Posterior cingulate gyrus (tissue), 11 donors: Measurements from ENCODE around the gene CPA5.

Experiments used
- DNase-seq, 10 donors: peaks; one replicate each; pipeline versions ENCODE4 v3.0.0 to v3.0.0-alpha.2; 2020 to 2021; ENCODE audit warnings: mixed read lengths in 3 of 10
- intact Hi-C: fragments of 100-400 bp; cut with DNase I; formaldehyde crosslinking; loops from one replicate; pipeline ENCODE4 v1.15.1; 2023

Gene CPA5

DNA sequence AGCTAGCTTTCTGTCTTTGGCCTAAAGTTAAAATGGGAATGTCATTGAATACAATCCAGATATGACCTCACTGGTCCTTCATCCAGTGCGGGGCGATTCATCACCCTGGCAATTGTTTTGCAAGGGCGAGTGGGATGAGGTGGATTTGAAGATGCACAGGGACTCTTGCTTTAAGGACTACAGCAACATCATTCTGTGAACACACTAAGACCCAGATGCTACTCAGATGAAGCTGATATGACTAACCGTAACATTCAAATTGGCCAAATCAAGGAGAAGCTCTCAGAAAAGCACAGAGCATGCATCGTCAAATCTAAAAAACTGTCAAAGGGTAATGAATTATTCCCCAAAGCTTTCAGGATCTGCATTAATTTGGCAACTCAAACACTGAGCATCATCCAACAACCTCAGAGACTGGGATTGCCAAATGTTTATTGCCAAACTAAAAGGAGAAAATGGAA lies 48.5 kb downstream of the CPA5 start:
- DNase-seq, result peak in 1 of 10 donors; percentile 63
- intact Hi-C loops, result no loop called here

DNA sequence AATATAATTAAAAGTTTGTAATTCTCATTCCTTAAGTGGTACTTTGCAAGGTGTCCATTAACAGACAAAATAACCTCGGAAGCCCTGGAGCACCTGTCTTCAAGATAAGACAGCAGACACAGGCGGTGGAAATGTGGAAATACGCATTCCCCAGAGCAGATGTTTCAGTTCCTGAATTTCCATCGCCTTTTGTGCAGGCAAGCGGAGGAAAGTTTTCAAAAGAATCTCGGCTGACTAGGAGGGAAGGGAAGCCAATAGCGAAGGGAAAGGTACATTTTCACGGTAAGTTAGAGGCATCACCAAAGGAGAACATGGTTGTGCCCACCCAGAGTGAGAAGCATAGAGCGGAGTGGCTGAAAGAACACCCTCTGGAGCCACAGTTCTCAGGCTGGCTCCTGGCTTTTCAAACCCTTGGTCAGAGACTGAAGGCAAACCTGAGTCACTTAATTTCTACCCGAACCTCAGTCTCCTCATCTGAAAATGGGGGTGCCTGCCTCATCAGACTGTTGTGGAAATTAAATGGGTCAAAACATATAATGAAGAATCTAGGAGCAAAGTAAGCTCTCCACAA lies 49.3 kb downstream of the CPA5 start:
- intact Hi-C loops, result no loop called here

DNA sequence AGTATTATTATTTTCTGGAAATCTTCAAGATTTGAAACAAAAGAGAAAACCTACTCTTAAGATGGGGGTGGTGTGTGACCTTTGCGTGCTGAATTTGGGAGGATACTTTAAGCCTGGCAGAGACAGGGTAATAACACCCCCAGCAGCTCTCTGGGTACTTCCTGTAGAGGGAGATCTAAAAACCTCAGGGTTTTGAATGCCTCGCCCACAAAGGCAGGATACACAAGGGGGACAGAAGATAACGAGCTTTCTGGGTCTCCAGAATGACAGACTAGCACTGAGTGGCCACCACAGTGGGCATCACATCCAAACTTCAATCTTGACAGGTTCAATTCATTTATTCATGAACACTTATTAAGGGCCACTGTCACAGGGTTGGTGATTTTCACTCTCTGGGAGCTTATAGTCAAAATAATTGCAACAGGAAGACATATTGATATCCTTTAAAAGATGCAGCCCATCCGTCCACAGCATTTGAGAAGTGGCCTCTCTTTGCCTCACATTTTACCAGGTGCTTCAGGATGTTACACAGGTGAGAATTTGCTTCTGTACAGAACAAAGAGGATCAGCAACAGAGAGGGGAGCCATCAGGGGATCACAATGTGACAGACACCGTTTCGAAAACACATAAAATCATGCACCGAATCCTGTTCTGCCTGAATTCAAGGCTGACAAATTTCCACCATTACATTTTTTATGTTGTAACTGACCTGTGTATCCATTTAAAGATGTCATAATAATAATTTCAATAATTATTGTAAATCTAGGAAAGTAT lies 50.0 kb downstream of the CPA5 start:
- no peak for DNase-seq

More for the DNA sequence above, 49.3 kb downstream of the CPA5 start:
- no peak for DNase-seq

DNA sequence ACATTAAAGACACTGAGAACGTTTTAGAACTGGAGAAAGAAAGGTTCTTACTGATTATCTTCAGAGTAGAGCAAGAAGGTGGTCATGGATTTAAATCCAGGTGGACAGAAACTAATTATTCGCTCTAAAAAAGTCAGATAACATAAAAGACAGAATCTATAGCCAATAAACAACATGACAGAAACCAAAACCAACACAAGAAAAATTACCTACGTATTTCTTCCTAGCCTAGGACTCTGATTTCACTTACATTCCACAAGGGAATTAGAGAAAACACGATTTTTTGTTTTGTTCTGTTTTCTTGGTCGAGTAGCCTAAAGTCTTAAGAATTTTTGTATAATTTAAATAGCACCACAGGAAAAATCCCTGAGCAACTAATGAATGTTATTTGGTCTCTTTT lies 50.8 kb downstream of the CPA5 start:
- intact Hi-C loops, result no loop called here
- DNase-seq, result no peak

More for the DNA sequence above, 50.0 kb downstream of the CPA5 start:
- intact Hi-C loops, result no loop called here

DNA sequence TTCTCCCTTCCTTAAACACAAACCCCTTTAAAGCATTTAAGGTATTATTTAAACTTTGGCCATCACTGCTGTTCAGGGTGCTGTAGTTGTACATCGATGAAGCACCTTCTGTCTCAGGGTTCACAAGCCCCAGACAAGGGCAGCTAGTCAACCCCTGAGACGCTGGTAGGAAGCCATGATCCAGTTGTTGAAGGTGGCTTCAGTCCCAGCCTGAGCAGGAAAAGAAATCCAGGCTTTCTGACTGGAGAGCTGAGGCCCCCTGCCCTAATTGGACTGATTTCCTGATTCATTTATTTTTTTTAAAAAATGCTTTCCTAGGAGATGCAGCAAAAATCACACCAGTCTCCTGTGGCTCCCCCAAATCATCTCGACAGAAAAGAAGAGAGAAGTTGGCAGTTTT lies 51.5 kb downstream of the CPA5 start:
- no peak for DNase-seq
- intact Hi-C loops, result no loop called here

DNA sequence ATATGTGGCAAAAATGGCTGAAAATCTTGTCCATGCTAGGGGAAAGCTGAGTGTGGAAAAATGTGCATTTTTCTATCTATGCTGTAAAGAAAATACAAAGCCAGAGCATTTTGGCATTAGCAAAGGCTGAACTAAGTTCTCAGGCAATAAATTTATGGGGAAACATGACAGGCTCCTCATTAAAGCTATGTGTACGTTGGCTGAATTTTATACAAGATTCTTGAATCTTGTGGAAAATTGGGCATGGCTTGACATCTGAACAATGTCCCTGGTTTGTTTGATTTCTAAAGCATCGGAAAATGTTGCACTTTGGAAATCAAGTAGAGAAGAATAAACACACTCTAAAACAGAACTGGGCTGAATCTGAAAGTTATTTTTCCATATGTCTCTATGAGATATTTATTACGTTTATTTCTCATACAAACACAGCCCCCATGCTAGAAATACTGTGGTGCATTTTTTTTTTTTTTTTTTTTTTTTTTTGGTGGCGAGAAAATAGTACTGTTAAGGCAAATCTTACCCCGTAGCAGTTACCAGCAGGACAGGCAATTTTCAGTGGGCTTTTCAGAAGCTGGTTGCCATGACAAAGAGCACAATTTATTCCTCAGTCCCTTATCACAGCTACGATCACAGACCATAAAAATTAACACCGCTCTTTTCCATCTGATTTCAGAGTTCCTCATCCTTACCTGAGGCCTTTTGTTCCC lies 52.6 kb downstream of the CPA5 start:
- DNase-seq, result no peak

DNA sequence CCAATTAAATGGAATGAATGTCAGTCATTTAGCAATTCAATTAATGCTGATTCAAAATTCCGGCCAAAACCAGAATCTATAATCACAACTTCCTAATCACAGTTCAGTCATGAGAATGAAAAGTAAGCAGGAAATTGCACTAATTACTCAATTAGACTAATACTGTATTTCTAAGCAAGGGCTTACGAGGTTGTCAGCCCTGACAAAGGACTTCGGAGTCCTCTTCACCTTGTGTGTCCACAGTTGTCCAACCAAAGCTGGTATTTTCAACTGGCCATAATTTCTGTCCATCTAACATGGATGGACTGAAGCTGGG lies 53.1 kb downstream of the CPA5 start:
- intact Hi-C loops, result no loop called here
- DNase-seq, result no peak

More for the DNA sequence above, 52.6 kb downstream of the CPA5 start:
- intact Hi-C loops, result no loop called here

DNA sequence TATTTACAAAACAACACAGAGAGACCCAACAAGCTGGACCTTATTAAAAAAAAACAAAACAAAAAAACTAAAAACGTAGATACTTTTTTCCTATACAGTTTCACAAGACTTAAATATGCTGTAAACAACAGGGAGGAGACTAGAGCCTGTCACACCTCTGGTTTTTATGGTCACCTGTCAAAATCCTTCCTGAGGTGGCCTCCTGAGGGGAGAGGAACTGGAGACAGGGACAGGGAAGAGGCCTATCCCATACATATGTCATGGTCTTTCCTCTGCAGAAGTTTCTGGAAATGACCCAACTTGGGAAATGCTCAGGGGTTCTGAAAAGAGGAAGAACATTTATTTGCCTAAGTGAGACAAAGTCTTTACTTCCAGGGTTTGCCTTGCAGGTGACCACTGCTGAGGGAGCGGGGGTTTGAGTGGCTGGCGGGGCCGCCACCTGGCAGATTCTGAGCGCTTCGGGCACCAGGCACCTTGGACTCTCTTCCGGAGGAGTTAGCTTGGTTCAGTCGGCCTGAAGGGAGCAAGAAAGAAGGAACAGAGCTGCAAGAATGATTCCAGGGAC lies 54.0 kb downstream of the CPA5 start:
- DNase-seq, result no peak
- intact Hi-C loops, result no loop called here

DNA sequence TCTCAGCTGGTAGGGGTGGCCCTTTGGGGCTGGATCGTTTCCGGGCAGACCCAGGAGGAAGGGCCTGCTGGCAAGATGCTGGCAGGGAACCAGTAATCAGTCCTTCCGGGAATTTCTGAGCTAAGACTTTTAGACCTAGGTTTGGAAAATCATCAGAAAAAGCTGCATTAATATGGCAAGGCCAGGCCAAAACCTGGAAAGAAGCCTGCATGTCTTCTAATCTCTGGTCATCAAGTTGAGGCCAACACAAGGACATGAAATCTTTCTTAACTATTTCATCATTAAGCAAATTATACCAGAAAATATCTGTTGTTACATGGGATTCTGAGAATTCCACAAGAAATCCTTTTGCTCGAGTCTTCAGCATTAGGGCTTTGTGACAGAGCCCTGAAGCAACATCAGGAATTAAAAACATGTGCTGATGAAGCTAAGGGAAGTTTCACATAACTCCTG lies 55.5 kb downstream of the CPA5 start:
- DNase-seq, result no peak
- intact Hi-C loops, result no loop called here

DNA sequence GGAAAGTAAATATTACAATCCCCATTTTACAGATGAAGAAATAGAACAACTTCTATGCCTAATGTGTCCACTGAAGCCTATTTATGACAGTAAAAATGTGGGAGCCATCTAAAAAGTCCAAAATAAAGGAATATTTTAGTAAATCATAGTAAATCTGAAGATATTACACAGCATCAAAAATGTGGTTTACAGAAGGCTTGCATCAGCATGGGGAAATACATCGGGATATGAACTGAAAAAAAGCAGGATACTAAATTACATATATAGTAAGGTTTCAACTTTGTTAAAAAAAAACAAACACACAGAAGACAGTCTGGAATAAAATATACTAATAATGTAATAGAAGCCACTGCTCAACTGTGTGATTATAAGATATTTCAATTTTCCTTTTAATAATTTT lies 56.5 kb downstream of the CPA5 start:
- DNase-seq, result no peak
- intact Hi-C loops, result no loop called here

DNA sequence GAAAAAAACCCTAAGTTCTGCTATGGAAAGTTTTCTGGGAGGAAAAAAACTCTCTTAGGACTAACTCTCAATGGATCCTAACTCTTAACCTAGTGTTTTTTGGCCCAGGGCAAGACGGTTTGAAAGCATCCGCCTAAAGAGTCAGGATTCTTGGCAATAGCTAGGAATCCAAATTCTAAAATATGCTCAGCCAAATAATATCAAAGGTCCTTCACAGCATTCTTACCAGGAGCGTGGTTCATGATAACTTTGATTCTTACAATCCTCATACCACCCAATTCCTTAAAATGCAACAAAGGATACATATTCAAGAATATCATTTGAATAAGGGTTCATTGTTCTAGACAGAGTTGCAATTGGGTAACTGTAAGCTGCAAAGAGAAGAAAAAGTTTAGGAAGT lies 57.0 kb downstream of the CPA5 start:
- intact Hi-C loops, result no loop called here
- no peak for DNase-seq

DNA sequence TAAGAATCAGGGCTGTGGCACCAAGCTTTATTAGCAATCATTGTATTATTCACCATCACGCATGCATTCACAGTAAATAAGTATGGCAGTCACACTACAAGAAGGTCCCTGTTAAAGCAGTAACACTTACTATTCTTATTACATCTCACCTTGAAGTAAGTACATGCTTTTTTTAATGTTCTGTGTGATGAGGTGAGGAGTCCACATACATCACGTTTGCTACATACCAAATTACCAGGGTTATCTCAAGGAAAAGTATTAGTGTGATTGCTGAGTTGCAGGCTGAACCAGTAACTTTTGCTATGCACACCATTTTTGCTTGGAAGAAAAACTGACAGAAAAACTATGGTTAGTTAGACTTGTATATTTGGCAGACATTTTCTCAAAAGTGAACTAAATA lies 60.4 kb downstream of the CPA5 start:
- no peak for DNase-seq
- intact Hi-C loops, result no loop called here

DNA sequence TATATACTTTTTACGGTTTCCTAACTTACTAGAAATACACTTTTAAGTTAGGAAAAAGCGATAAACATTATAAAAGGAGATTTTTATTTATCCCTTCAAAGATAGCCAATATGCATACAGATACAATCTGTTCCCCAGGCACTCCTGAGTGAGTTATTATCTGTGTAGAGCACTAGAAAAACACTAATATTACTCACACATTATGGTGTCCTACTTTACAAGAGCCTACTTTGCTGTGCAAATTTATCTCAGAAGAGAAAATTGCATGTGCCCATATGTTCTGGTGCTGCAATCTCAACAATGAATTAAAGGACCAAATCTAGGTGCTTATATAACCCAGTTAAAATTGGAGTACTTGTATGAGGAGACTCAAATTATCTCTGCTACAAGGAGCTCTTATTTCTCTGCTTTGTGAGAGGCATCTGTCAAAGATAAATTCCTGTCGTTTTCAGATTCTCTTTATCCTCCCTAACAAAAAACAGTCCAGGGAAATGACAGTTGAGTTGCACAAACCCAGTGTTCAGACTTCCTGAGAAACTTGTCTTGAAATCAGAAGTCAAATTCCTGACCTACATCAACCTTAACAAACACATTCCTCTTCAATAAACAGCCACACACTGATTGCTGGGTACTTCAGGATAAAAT lies 64.6 kb downstream of the CPA5 start:
- DNase-seq, result no peak

DNA sequence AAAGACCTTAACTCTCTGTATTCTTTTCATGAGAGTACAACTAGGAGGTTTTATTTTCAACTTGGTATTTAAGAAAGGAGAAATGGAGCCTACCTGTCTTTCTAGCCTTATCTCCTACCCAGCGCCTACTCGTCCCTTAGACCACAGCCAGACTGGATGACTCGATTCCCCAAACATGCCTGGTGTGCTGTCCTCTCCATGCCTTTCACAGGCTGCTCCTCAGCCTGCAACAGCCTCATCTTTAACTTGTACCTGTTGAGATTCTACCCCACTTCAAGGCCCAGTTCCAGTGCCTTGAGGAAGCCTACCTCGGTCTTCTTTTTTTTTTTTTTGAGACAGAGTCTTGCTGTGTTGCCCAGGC lies 65.1 kb downstream of the CPA5 start:
- no peak for DNase-seq
- intact Hi-C loops, result no loop called here

More for the DNA sequence above, 64.6 kb downstream of the CPA5 start:
- intact Hi-C loops, result no loop called here

DNA sequence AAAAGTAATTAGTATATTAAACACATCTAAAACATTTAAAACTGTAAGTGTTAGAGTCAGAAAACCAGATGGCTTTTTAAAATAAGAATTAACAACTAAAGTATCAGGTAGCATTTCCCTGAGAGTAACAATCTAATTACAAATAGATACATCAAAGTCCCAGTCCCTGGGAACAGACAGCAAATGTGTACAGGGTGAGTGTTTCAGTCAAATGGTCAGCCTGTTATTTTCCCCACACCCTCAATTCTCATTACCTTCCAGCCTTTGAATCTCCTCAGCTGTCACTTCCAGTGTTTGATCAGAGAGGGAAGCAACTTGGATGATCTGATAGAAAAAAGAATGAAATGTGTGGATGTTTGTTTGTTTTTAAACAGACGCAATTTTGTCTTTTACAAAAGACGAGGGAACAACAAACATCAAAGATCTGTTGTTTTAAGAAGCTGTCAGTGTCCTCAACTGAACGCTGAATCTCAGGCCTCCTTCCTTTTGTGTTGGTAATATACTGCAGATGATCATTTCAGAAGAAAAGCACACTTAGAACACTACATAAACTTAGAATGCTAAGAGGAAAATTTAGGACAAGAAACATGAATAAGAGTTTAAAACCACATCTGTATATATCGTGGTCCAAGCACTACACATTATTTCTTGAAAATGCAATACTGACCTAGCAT lies 66.4 kb downstream of the CPA5 start:
- DNase-seq, result no peak
- intact Hi-C loops, result no loop called here

DNA sequence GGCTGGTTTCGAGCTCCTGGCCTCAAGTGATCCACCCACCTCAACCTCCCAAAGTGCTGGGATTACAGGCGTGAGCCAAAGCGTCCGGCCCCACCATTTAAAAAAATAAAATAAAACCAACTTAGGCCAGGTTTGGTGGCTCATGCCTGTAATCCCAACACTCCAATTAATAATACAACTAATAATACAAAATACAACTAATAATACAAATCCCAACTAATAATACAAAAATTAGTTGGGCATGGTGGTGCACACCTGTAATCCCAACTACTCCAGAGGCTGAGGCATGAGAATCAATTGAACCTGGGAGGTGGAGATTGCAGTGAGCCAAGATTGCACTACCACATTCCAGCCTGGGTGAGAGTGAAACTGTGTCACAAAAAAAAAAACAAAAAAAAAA lies 68.6 kb downstream of the CPA5 start:
- intact Hi-C loops, result no loop called here
- DNase-seq, result no peak

DNA sequence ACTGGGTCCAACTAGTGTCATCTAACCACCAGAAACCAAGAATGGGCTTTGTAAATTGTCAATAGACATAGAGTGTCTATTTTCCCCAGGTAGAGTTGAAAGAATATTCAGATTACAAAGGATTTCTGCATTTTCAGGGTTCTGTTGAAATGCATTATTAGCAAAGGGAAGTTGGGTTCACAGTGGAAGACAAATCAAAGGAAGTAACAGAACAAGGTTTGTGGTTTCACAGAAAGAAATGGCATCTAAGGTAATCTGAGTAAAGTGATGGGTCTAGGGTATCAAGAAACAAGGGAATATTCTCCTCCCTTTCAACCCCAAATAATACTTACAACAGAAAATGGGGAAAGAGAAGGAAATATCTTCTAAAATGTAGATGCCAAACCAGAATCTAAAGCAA lies 70.4 kb downstream of the CPA5 start:
- intact Hi-C loops, result no loop called here
- DNase-seq, result no peak

DNA sequence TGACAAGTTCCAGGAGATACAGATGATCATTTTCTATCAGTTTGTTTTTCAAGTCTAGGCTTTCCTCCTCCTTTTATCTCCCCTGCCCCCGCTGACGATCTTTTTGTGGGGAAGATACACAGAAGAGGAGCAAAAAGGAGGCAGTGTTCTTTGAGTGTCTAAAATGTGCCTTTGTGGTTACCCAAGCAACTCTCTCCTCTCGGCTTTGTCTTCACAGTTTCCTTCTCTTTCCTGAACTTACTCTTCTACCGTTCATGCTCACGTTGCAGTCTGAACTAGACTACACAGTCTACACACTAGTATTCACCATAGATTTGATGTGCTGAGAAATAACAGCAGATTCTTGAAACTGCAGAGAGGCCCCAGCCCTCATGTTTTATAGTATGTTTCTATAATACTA lies 72.6 kb downstream of the CPA5 start:
- intact Hi-C loops, result no loop called here
- DNase-seq, result no peak

DNA sequence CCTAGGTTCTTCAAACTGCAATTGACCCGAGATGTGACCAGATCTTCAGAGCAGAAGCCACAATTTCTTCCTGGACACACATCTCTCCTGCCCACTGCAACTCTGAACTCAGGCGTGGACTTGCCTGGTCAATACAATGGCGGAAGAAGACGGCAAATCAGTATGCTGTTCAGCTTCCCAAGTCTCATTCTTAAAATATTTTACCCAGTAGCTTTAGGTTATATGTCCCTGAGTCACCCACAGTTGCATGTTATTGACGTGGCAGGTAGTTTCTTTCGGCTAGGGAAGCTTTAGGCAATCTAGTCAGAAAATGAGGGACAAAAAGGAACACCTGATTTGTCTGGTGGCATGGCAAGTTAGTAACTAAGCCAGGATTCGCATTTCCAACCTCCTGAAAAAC lies 73.7 kb downstream of the CPA5 start:
- intact Hi-C loops, result no loop called here
- DNase-seq, result no peak
